Epithelial cell of prostate (primary cell): Measurements from ENCODE around the gene SLC25A28.

Source experiments
- DNase-seq: peaks from one replicate; pipeline ENCODE4 v3.0.0-alpha.2; 2011; ENCODE audit warnings: low read depth, low spot score
- H3K27ac ChIP-seq: fragments of 450-650 bp; 2 replicates; pipeline ENCODE4 v1.5.1; 2017; ENCODE audit warnings: mild to moderate bottlenecking

SLC25A28 gene, protein sequence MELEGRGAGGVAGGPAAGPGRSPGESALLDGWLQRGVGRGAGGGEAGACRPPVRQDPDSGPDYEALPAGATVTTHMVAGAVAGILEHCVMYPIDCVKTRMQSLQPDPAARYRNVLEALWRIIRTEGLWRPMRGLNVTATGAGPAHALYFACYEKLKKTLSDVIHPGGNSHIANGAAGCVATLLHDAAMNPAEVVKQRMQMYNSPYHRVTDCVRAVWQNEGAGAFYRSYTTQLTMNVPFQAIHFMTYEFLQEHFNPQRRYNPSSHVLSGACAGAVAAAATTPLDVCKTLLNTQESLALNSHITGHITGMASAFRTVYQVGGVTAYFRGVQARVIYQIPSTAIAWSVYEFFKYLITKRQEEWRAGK

DNA sequence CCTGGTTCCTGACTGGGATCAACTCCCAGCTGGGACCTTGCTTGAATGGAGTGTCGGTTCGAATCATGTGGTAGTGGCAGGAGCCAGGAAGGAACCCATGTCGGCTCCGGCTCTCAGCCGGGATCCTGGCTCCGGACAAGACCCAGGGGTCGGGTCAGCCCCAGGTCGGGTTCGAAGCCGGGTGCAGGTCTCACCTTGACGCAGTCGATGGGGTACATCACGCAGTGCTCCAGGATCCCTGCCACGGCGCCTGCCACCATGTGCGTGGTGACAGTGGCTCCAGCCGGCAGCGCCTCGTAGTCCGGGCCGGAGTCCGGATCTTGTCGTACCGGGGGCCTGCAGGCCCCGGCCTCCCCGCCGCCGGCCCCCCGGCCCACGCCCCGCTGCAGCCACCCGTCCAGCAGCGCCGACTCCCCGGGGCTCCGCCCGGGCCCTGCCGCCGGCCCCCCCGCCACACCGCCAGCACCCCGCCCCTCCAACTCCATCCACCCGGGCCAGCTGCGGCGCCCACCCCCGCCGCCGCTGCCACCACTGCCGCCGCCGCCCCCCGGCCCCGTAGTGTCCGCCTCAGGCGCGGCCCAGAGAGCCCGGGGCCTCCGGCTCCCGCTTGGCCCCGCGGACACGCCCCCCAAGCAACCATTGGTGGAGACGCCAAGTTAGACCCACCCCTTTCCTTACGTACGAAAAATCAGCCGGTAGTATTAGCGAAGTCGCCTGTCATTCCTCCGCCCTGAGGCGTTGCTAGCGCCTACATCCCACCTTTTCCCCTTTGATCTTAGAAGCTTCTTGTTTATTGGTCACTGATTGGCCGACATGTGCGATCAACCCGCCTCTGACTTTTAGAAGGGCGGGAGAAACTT lies at the start of gene SLC25A28:
SLC25A28 (minus strand) TSS at position 589 of the 860 bp plus-strand sequence; CDS start at position 485, 104 bp downstream.
- DNase-seq, result peak; percentile 100
- peak within 1 kb of the TSS; percentile 96 for H3K27ac ChIP-seq

DNA sequence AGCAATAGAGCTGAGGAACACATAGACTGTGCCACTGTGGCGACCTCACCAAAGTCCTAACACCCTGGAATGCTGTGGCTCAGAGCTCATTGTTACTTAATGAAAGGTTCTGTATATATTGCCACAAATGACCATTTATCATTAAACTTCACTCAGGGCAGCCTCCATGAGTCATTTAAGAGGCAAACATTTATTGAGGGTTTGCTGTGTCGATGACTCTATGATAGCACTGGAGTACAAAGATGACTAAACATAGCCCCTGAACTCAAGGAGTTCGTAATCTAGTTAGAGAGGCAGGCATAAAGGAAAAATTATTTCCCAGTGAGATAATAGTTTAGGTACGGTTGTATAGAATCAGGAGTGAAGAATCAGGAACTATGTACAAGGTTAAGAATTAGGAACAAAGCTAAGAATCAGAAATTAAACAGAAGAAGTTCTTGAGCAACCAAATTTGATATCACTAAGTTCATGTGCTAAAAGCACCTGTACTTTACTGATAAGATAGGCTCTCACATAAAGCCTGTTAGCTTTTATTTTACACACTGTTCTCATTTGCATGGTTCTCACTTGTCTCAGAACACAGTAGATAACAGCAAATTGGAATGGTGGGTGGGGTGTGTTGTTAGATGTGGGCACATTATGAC lies 47.0 kb upstream of the SLC25A28 start:
- no peak for DNase-seq
- peak overlapping the region; percentile 51 for H3K27ac ChIP-seq

- H3K27ac ChIP-seq, result no peak overlapping the region
- no peak for DNase-seq
Measured at GRCh38 chr10:99665304-99665703, 45.1 kb upstream of the SLC25A28 start.

DNA sequence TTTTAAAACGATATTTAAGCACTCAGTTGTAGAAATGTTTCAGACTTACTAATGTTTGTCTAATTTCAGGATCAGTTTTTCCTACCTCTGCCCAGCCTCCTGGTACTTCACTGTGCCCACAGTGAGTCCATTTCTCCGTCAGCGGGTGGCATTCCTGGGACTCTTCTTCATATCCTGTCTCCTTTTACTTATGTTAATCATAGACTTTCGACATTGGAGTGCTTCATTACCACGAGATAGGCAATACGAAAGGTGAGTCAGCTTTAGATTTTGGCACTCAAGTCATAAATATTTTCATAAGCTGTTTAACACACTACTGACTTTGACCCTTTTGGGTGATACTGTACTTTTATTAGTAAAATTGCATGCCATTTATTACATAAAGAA lies 41.1 kb upstream of the SLC25A28 start:
- peak overlapping the region; percentile 97 for H3K27ac ChIP-seq

GRCh38 chr10:99660662-99661376 lies 40.6 kb upstream of the SLC25A28 start:
- DNase-seq, result no peak
- peak overlapping the region; percentile 97 for H3K27ac ChIP-seq

More for the DNA sequence above, 41.1 kb upstream of the SLC25A28 start:
- DNase-seq, result peak; percentile 86

- DNase-seq, result no peak
- H3K27ac ChIP-seq, result peak overlapping the region; percentile 97
Measured at GRCh38 chr10:99659868-99660366, 39.7 kb upstream of the SLC25A28 start.

DNA sequence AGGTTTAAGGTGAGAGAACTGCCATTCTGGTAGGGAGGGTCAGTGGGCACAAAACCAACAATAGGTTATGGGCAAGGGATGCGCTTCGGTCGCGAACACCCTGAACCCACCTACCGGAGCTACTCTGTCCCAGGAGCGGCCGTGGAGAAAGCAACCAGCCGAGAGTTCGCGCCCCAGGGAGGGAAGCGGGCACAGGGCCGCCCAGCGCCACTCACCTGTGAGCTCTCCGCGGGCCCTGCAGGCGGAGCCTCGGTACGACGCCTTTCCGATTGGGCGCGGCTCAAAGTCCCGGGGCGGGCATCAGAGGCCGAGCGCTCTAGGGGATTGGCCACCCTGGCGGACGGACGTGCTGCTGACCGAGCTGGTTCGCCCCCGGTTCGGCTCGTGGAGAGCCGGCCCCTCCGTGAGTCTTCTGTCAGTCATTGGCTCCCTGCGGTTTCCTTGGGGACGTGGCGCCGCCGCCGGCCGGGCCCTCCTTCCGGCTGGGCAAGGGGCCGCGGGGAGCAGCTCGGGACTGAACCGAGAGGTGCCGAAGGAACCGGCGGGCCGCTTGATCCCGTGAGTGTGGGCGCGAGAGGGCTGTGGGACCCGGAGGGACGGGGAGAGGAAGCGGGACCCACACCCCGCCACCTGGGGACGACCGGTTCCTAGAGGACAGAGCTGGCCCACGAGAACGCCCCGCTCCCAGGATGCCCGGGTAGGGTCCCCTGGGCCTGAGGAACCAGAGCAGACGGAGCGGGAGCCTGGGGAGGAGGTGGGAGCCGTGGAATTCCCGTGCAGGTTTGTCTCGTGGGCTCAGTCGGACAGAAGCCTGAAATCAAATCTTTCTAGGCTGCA lies 39.0 kb upstream of the SLC25A28 start, which contains the start of gene ENTPD7:
ENTPD7 (plus strand) TSS at position 479 of the 837 bp plus-strand sequence. CDS start 448 bp downstream, outside the sequence.
- peak within 1 kb of the TSS; percentile 97 for H3K27ac ChIP-seq
- DNase-seq, result peak; percentile 93

GRCh38 chr10:99658622-99659030 lies 38.4 kb upstream of the SLC25A28 start:
- DNase-seq, result no peak
- peak overlapping the region; percentile 97 for H3K27ac ChIP-seq

DNA sequence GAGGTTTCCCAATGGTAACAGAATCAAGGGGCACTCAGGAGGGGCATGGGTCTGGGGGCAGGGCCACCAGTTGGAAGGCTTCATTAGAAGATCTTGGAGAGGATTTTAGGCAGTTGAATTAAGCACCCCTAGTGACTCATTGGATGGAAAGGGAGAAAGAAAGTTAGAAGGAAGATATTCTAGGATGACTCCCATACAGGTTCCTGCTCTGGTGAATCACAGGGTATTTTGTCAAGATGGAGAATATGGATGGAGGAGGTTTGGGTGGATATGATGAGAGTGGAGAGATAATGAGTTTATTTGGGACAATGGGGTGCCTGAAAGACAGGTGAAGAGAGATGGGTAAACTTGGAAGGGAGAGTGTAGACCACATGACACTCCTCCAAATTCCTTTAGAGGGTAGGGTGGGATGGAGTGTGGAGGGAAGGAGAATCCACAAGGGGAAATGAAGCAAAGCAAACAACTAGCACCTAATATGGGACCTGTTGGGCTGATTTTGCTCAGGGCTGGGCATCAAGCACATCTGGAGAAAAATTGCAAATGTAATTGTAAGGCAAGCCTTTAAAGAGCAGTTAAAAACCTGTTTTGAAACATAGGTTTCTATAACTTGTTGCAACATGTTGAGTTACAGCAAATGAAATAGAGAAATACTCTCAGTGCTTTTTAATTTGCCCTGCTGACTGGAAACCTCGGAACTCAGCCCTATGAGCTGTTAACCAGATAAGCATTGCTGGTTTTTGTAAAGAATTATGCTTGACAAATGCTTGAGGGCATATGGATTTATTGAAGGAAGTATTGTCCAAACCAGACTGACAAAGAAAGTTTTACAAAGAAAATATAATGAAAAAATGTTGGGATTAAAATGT lies 36.2 kb upstream of the SLC25A28 start:
- peak; percentile 81 for DNase-seq
- peak overlapping the region; percentile 97 for H3K27ac ChIP-seq

DNA sequence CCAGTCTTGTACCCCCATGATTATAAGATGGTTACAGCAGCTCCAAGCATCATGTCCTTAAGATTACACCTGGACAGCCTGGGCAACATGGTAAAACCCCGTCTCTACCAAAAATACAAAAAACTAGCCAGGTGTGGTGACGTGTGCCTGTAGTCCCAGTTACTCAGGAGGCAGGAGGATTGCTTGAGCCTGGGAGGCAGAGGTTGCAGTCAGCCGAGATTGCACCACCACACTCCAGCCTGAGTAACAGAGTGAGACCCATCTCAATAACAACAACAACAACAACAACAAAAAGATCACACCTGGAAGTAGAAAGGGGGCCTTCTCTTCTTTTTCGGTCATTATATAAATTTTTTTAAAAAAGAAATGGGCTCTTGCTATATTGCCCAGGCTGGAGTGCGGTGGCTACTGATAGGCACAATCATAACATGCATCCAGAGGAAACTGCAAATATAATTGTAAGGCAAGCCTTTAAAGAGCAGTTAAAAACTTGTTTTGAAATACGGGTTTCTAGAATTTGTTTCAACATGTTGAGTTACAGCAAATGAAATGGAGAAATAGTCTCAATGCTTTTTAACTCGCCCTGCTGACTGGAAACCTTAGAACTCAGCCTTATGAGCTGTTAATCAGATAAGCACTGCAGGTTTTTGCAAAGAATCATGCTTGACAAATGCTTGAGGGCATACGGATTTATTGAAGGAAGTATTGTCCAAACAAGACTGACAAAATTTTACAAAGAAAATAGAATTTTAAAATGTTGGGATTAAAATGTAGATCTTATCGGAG lies 34.3 kb upstream of the SLC25A28 start:
- peak; percentile 97 for DNase-seq
- H3K27ac ChIP-seq, result peak overlapping the region; percentile 97

DNA sequence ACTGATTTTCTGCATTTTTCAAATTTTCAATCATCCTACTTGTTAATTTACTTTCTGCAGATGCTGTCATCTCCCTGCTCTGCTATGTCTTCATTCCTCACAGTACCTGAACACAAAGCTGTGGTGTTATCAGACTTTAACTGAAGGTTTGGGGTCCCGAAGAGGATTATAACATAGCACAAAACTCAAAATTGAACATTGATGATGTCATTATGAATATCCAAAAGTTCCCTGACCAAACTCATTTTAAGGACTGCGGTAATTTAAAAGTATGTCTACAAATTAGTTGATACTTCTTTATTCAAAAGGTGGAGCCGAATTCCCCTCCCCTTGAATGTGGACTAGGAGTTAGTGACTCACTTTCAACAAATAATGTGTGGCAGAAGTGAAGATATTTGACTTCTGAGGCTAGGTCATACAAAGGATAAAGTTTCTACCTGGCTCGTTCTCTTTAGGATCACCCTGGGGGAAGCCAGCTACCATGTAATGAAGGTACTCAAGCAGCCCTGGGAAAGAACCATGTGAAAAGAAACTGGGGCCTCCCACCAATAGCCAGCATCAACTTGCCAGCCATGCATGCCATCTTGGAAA lies 32.7 kb upstream of the SLC25A28 start:
- no peak for DNase-seq

GRCh38 chr10:99648717-99649116 lies 28.5 kb upstream of the SLC25A28 start:
- H3K27ac ChIP-seq, result no peak overlapping the region
- DNase-seq, result no peak

More for the DNA sequence above, 32.7 kb upstream of the SLC25A28 start:
- peak overlapping the region; percentile 97 for H3K27ac ChIP-seq

- H3K27ac ChIP-seq, result no peak overlapping the region
- DNase-seq, result no peak
Measured at GRCh38 chr10:99647601-99648151, 27.4 kb upstream of the SLC25A28 start.

DNA sequence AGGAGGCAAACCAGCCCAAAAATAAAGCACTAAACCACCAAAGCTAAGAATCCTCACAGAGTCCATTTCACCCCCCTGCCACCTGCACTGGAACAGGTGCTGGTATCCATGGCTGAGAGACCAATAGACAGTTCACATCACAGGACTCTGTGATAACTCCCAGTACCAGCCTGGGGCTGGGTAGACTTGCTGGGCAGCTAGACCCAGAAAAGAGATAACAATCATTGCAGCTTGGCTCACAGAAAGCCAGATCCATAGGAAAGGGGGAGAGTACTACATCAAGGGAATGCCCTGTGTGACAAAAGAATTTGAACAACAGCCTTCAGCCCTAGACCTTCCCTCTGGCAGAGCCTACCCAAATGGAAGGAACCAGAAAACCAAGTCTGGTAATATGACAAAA lies 13.6 kb upstream of the SLC25A28 start:
- DNase-seq, result no peak
- no peak overlapping the region for H3K27ac ChIP-seq

DNA sequence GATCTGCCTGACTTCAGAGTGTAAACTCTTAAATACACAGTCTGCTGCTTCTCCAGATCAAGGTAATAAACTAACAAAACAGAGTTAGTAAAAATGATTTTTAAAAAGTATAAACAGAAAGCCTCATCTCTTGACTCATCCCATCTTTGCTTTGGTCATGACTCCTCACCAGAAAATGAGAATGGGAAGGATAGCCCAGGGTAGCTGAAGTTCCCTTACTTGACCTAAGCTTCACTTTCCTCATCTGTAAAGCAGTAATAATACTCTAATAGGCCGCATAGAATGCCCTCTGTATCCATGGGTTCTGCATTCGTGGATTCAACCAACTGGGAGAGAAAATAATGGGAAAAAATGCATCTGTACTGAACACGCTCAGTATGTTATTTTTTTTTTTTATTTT lies 11.3 kb upstream of the SLC25A28 start:
- DNase-seq, result no peak

DNA sequence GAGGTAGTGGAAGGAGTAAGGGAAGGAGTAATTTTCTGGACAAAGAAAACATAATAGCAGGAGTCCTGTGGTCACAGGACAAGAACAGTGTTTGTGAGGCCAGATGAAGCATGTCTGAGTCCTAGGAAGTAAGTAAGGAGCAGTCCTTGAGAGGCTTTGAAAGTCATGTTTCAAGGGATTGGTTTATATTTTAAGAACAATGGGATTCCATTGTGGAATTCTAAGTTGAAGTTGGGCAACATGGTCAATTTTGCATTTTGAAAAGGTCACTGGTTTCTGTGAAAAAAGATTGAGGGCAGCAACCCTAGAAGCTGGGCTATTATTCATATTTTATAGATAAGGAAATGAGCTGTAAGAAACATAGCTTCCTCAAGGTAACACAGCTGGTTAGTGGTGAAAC lies 10.8 kb upstream of the SLC25A28 start:
- DNase-seq, result no peak
- H3K27ac ChIP-seq, result peak overlapping the region; percentile 69

More for the DNA sequence above, 11.3 kb upstream of the SLC25A28 start:
- H3K27ac ChIP-seq, result peak overlapping the region; percentile 69
